Stimulated activated naive CD8-positive, alpha-beta T cell treated with anti-CD3 and anti-CD28 coated beads, Interleukin-15, Interleukin-2, amounts not matched to agents 100 U/mL and 50 U/mL, for 24 hours (primary cell): Measurements from ENCODE around the gene ANXA3.

Source experiments
- ATAC-seq: fragments of 150-1000 bp; cut with Tn5 transposase; one replicate; pipeline ENCODE4 v1.10.0; 2021
- DNase-seq: peaks from one replicate; pipeline ENCODE4 v3.0.0; 2021

ANXA3 gene

GRCh38 chr4:78612398-78613178 is 61.0 kb downstream of the ANXA3 start:
- DNase-seq (no peak), ATAC-seq (no peak)

DNA sequence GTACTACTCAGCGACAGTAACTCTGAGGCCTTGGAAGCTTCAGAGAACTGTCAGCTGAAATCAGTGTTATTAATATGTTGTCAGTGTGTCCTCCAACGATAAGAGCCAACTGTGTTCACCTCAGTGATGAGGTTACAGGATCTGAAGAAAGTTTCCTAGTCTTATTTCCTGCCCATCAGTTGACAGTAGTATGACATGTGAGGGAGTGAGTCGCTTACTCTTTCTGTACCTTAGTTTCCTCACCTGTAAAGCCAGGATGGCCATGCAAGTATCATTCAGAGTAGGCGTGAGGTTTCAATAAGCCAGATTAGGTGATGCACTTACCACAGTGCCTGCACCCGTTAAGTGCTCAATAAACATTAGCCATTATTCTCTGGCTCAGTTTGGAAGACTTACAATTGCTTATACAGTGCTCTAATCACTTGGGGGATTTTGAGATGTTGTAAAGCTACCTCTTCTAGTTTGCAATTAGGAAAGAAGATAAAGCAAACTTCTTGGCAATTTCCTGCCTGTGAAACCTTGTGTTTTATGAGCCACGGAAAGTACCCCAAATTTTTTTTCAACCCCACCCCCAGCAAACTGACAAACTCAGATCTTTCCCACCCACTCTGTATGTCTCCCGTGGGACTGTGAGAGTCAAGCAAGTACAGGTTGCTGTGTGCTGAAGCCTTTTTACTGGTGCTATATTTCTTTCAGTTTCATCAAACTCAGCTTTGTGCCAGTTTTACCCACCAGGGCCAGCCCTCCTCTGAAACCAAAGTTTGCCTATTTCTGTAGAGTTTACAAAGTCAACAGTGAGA is 62.2 kb downstream of the ANXA3 start:
- ATAC-seq = peak; percentile 47
- no peak for DNase-seq

- ATAC-seq (no peak), DNase-seq (no peak)
Observed at GRCh38 chr4:78616046-78616498, 64.5 kb downstream of the ANXA3 start.

DNA sequence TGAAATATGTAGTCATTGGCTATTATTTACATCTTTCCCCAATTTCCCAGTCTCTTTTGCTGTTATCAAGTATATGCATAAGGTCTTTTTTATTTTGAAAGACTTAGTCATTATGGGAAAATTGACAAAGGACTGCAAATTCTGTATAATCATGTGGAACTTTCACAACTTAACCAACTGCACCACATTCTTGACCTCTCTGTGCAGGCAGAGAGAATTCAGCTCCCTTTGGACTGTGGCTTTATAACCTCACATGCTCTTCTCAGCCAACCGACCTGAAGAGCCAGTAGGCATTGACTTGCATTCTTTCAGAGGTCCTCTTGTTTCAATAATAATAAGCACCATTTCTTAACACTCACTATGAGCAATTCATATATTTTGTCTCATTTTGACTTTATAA is 66.9 kb downstream of the ANXA3 start:
- ATAC-seq (no peak), DNase-seq (no peak)

DNA sequence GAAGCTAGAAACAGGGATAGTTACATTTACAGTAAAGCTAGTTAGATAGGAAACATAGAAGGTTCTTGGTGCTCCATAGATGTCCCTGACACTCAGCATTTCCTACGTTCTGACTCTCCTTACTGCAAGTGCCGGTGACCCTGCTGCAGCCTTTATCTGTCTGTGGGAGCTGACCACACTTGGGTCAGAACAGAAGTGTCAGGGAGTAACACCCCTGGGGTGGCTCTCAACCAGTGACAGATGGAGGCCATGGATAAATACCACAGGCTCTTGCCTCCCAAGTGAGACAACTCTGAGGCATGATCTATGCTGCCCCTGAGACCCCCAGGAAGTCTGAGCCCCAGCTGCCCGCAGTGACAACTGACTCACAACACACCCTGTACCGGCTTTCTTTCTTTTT is 69.8 kb downstream of the ANXA3 start:
- DNase-seq (no peak), ATAC-seq (no peak)

GRCh38 chr4:78622253-78622979 is 70.8 kb downstream of the ANXA3 start:
- ATAC-seq = no peak
- no peak for DNase-seq

DNA sequence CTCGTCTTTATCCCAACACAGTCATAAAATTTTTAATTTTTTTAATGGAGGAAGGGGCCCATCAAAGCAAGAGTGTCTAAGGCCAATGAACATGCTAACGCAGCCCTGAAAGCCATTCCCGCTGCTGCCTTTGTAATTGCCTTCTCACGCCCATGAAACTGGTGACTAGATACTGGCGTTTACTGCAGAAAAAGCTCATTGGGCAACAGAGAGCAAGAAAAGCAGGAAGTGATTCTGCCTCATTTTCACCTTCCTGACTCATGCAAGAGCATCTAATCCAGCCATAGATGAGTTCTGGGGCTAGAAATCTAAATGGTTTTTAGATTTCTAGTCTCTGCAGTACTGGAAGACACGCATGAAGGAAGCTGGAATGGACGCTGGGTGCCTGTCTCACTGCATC is 72.5 kb downstream of the ANXA3 start:
- DNase-seq = no peak
- ATAC-seq = peak; percentile 42

DNA sequence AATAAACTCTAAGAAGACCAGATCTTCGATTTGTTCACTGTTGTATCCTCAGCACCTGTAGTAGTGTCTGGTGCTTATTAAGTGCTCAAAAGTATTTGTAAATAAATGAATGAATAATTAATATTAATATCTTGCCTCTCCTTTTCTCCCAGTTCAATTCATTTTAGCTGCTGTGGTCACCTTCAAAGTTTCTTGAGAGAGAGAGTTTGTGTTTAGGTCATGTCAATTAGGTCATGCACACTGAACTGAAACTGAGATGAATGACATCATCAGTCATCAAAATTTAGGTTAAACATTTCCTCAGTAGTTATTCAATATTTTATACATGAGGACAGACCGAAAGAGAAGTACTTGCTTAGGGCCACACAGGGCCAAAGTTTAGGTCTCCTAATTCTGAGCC is 73.5 kb downstream of the ANXA3 start:
- ATAC-seq (no peak), DNase-seq (no peak)

DNA sequence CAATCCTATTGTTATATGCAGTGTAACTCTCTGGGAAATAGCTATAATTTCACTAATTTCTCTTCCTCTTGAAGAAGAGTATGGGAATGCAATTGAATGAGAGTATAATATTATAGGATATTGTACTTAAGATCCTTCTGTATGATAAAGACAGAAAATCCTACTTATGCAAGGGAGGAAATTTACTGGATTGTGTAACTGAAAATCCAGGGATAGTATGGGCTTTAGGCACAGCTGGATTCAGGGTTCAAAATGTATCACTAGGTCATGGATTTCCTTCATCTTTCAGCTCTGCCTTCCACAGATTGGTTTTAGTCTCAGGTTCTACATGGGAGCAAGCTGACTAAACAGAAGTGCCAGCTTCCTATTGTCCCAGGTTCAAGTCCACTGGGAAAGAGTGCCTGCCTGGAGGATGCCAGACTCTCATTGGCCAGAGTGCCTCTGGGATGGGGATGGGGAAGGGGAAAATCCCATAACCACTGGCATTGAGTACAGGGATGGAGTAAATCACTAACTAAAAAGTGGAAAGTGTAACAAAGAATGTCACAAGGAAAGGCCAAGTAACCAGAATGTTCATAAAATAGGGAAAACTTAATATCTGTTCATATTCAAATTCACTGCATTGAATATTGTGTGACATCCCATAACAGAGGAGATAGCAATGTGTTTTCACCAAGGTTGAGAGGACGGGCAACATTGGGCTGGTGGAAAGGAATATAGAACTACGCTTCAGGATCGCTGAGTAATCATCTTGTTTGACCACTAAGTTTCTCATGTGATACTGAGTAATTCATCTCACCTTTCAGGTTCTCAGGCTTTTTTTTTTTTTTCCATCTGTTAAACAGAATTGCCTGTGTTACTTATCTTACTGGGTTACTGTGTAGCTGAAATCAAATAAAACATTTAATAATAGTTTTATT is 75.7 kb downstream of the ANXA3 start:
- ATAC-seq = peak; percentile 17

DNA sequence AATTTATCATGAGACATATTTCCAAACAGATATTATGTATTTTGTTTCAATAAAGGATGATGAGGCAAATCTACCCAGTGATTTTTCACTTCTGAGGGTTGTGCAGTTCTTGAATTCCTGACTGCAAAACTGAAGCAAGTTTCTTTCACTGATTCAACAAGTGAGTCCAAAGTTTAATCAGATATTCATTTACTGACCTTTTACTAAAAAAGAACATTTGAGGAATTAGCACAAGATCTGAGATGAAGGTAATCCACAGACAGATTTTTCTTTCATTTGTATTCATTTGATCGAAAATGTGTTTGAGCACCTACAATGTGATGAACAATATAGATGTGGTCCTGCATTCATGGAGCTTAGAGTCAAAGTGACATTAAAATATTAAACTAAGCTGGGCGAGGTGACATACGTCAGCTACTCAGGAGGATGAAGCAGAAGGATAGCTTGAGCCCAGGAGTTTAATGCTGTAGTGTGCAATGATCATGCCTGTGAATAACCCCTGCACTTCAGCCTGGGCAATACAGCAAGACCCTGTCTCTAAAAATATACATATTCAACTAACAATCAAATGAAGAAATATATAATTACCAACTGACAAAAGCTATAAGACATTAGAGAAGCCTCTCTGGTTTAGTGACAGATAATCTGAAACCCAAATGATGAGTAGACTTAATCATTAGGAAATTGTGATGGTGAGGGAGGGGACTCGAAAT is 76.6 kb downstream of the ANXA3 start:
- no peak for ATAC-seq
- DNase-seq = no peak

More for the DNA sequence above, 75.7 kb downstream of the ANXA3 start:
- DNase-seq = no peak

GRCh38 chr4:78629991-78630541 is 78.5 kb downstream of the ANXA3 start:
- ATAC-seq = no peak
- no peak for DNase-seq

- no peak for ATAC-seq
- no peak for DNase-seq
Observed at GRCh38 chr4:78630615-78631014, 79.0 kb downstream of the ANXA3 start.

GRCh38 chr4:78634011-78634664 is 82.6 kb downstream of the ANXA3 start:
- ATAC-seq (no peak), DNase-seq (no peak)

DNA sequence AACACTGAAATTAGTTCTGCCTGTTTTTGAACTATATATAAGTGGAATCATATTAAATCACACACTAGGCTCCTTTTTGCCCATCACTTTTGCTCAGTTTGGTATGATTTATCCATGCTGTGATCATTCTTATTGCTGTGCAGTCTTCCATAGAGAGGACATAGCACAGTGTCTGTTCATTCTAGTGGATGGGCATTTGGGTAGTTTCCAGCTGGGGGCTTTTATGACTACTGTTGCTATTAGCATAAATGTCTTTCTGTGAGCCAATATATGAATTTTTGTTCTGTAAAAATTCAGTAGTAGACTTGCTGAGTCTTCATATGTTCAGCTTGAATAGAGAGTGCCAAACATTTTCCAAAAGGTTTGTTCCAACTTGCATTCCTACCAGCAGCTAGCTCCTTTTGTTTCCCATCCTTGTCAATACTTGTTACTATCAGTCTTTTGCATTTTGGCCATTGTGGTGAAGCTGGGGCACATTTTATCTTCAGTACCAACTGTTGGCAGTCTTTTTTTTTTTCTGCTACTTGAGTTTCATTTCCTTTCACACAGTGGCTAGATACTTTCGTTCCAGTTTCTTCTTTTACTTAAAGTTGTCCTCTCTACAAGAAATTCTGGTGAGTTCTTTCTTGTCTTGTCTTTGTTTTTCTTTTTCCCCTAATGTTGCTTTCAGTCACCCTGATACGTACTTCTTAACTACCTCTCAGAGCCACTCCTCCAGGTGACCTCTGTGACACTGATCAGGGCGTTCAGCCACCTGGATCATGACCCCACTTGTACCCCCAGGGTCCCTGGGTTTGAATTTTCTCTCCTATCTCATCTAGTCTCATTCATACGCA is 87.0 kb downstream of the ANXA3 start:
- DNase-seq = no peak
- no peak for ATAC-seq

DNA sequence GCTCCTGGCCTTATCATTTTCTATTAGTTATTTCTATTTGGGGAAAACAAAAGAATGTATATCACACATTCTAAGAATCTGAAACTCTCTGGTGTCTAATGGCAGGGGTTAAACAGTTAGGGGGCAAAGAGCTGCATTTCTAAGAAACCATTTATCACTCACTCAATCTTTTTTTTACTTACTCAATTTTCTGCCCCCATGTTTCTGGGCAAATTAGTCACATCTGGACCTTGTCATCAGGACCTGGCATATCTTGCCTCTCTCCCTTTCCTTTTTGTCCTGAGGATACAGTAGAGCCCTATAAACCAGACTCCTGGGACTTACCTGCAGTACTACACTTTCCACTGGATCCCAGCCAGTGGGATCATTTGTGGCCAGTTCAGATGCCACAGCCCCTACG is 89.1 kb downstream of the ANXA3 start:
- ATAC-seq = peak; percentile 16
- DNase-seq = no peak

GRCh38 chr4:78642934-78643333 is 91.4 kb downstream of the ANXA3 start:
- no peak for ATAC-seq
- DNase-seq = no peak

- no peak for ATAC-seq
- DNase-seq = no peak
Observed at GRCh38 chr4:78644063-78644691, 92.6 kb downstream of the ANXA3 start.

DNA sequence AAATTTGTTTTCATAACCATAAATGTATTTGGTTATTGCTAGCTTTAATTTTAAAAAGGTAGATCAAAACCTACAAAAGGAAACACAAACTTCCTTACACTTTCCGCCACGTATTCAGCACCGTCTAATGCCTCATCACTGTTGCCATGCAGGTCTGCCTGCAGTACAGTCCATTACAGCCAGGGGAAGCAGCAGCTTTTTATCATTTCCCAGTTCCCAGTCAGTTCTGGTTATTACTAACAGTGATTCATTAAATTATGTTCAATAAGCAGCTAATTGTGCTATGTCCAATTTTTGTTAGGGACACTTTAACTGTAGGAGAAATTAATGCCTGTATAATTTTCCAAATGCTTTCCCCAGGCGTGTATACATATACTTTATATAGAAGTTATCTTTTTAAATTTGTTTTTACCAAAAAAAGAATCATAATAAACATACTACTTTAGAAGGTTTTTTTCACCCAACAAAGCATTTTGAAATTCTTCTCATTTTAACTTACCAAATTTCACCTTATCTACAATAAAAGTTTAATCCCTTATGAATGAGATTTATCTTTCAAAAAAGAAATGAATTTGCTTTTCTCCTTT is 93.3 kb downstream of the ANXA3 start:
- peak; percentile 94 for ATAC-seq
- peak; percentile 54 for DNase-seq
